Neuron (in vitro differentiated cells): ENCODE data around the gene BZW2.

Source experiments
- H2AFZ ChIP-seq: one replicate; pipeline ENCODE4 v1.6.1; 2013; ENCODE audit warnings: low read depth, mild to moderate bottlenecking, inconsistent platforms, low read length, moderate library complexity
- H3K27me3 ChIP-seq: one replicate; pipeline ENCODE4 v1.6.1; 2013; ENCODE audit warnings: low read length; ENCODE audit not compliant: insufficient read depth
- H3K36me3 ChIP-seq: one replicate; pipeline ENCODE4 v1.6.1; 2013; ENCODE audit warnings: low read length; ENCODE audit not compliant: insufficient read depth
- H3K4me1 ChIP-seq: one replicate; pipeline ENCODE4 v1.6.1; 2013; ENCODE audit warnings: low read length; ENCODE audit not compliant: insufficient read depth
- H3K4me3 ChIP-seq: 2 replicates; pipeline ENCODE4 v1.5.1; 2013; ENCODE audit warnings: mild to moderate bottlenecking, low read length, moderate library complexity
- H3K9me3 ChIP-seq: one replicate; pipeline ENCODE4 v1.6.1; 2013; ENCODE audit warnings: low read length

BZW2 gene

DNA sequence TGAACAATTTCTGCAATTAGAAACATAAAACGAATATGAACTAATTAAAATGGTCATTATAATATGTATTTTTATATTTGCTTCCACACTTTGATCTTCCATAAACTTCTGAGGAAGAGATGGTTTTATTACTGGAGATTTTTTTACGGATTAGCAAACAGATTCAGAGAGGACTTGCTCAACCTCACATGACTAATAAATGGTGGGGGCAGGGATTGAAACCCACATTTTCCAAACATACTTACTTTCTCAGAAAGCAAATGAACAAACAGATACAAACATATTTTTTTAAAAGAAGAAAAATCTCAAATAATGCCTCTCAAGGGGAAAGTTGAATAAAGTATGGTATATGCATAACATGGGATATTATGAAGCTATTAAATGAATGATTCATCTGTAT is 18.7 kb upstream of the BZW2 start:
- H3K4me3 ChIP-seq = no peak overlapping the region
- H2AFZ ChIP-seq = no peak overlapping the region
- peaks cover 25% of the 10 kb centered on the region for H3K36me3 ChIP-seq
- no peaks in the 10 kb centered on the region for H3K4me1 ChIP-seq
- no peaks in the 10 kb centered on the region for H3K9me3 ChIP-seq
- no peaks in the 10 kb centered on the region for H3K27me3 ChIP-seq

DNA sequence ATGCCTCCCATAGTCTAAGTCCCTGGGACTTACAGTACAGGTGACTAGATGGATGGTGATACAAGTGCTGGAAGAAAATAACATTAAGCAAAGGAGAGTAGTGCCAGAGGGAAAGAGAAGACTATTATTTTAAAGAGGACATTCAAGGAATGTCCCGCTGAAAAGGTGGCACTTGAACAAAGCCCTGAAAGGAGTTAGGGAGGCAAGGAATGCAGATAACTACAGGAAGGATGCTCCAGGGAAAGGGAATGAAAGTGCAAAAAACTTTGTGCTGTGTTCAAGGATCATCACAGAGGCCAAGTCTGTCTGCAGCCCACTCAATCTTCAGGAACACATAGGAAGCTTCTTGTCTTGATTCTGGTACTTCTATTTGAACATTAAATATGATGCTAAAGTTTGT is 15.3 kb upstream of the BZW2 start:
- H3K27me3 ChIP-seq = no peaks in the 10 kb centered on the region
- H3K4me1 ChIP-seq = no peaks in the 10 kb centered on the region

DNA sequence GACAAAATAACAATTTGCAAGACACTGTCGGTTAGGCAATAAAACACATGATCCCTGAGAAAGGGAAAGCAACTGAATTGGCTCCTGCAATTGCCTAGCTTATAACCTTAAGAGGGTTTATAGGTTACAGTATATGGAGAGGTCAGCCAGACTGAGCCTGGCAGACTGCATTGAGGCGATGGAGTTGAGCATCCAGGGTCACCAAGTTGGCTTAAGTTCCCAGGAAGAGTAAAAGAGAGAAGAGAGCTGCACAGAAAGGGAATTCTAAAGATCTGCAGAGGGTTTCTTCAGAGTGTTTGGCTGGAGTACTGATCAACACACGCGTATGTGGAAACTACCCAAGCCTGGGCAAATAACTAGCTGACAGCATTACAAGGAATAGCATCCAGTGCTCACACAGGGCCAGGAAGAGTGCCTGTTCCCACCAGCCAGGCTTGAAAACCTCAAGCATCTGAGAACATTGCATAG is 11.7 kb upstream of the BZW2 start:
- no peaks in the 10 kb centered on the region for H3K9me3 ChIP-seq
- no peaks in the 10 kb centered on the region for H3K27me3 ChIP-seq
- peaks cover 24% of the 10 kb centered on the region for H3K36me3 ChIP-seq
- H3K4me3 ChIP-seq = no peak overlapping the region
- no peak overlapping the region for H2AFZ ChIP-seq
- no peaks in the 10 kb centered on the region for H3K4me1 ChIP-seq

More for the DNA sequence above, 15.3 kb upstream of the BZW2 start:
- Histone ChIP-seq H2AFZ (no peak overlapping the region), H3K36me3 (peaks cover 24% of the 10 kb centered on the region), H3K4me3 (no peak overlapping the region), H3K9me3 (no peaks in the 10 kb centered on the region)

DNA sequence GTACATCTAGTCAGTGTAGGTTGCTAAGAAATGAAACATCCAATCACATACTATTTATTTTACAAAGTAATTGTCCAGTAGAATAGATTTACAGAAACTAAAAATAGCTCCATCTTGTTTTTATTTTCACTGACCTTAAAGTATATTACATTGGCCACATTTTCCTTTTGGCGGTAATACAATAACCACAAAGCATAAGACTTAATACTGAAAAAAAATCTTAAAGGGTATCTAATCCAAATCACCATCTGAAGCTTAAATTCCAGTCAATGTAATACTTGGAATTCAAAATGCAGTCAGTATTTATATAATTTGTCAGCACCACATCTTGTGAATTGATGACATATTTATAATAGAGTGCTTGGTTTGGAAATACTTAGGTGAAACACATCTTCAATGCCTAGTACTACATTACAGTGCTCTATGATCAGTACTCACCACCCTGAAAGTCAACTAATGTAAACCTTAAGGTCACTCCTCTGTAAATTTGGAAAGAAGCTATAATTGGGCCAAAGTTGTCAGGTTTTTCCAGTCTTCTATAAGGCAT is 9.4 kb upstream of the BZW2 start:
- Histone ChIP-seq H2AFZ (no peak overlapping the region), H3K4me3 (no peak overlapping the region), H3K4me1 (no peaks in the 10 kb centered on the region), H3K27me3 (no peaks in the 10 kb centered on the region), H3K9me3 (no peaks in the 10 kb centered on the region), H3K36me3 (peaks cover 24% of the 10 kb centered on the region)

DNA sequence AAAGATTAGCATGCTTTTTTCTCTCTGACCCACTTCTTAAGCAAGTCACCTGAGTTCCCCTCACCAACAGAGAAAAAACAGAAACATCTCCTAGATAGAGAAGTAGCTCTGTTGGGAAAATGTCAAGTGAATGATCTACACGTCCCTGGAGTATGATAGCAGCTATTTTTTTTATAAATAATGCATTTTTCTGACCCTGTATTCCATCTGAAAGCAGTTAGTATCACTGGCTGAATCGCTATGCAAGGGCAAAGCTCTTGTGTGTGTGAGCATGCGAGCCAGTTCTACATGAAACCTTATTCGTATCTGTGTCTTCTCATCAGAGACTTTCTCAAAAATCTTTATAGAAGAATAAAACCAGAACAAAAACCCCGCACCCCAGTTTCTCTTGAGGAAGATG is 8.6 kb upstream of the BZW2 start:
- H3K9me3 ChIP-seq = no peaks in the 10 kb centered on the region
- no peak overlapping the region for H2AFZ ChIP-seq
- H3K27me3 ChIP-seq = no peaks in the 10 kb centered on the region
- H3K4me1 ChIP-seq = no peaks in the 10 kb centered on the region
- H3K36me3 ChIP-seq = peaks cover 22% of the 10 kb centered on the region
- no peak overlapping the region for H3K4me3 ChIP-seq

DNA sequence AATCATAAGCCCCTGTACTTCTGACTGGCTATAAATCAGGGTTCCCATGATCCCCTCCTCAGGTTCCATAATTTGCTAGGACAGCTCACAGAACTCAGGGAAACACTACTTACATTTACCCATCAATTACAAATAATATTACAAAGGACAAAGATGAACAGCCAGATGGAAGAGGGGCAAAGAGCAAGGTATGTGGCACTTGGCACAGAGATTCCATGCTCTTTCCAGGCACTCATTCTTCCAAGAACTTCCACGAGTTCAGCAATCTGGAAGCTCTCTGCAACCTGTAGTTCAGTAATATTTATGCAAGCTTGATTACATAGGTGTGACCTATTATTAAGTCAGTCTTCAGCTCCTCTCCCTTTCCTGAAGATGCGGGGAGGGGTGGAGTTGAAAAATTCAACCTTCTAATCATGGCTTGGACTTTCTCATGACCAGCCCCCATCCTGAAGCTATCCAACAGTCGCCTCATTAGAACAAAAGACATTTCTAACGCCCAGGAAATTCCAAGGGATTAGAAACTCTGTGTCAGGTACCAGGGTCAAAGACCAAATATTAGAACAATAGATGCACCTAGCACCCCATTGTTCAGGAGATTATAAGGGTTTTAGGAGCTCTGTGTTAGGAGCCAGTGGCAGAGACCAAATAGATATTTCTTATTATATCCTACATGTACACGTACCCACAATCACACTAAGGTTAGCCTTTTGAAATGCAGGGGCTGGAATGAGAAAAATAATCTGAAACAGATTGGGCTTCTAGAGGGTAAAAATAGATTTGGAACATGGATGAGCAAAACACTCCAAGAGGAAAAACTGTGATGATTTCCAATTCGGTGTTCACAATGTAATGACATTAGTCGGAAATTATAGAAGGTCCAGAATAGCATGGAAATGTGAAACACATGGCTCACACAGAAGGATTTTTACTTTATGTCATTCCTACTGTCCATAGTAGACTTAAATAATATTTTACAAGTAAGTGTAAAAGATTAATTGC is 7.4 kb upstream of the BZW2 start:
- Histone ChIP-seq H3K36me3 (peaks cover 17% of the 10 kb centered on the region), H3K27me3 (no peaks in the 10 kb centered on the region), H3K9me3 (no peaks in the 10 kb centered on the region), H2AFZ (no peak overlapping the region), H3K4me1 (no peaks in the 10 kb centered on the region), H3K4me3 (no peak overlapping the region)

DNA sequence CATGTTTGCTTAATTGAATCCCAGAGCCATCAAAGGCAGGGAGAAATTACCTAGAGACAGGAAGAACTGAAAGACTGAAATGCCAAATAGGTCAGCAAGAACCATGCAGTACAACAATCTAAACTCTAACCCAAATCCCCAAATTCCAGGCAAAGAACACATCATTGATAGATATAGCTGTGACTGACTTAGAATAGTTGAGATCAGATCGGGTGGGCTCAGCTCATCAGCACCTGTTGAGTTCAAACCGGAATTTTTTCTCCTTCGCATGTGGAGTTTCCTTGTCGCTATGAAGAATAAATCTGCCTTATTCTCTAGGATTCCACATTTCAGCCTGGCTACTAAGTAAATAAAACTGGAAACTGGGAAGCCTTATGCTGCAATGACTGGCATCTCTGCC is 1.8 kb upstream of the BZW2 start:
- Histone ChIP-seq H3K9me3 (no peaks in the 10 kb centered on the region), H3K36me3 (no peaks in the 10 kb centered on the region), H2AFZ (peak overlapping the region; percentile 65), H3K4me3 (peak overlapping the region; percentile 85), H3K27me3 (no peaks in the 10 kb centered on the region), H3K4me1 (peaks cover 34% of the 10 kb centered on the region)

DNA sequence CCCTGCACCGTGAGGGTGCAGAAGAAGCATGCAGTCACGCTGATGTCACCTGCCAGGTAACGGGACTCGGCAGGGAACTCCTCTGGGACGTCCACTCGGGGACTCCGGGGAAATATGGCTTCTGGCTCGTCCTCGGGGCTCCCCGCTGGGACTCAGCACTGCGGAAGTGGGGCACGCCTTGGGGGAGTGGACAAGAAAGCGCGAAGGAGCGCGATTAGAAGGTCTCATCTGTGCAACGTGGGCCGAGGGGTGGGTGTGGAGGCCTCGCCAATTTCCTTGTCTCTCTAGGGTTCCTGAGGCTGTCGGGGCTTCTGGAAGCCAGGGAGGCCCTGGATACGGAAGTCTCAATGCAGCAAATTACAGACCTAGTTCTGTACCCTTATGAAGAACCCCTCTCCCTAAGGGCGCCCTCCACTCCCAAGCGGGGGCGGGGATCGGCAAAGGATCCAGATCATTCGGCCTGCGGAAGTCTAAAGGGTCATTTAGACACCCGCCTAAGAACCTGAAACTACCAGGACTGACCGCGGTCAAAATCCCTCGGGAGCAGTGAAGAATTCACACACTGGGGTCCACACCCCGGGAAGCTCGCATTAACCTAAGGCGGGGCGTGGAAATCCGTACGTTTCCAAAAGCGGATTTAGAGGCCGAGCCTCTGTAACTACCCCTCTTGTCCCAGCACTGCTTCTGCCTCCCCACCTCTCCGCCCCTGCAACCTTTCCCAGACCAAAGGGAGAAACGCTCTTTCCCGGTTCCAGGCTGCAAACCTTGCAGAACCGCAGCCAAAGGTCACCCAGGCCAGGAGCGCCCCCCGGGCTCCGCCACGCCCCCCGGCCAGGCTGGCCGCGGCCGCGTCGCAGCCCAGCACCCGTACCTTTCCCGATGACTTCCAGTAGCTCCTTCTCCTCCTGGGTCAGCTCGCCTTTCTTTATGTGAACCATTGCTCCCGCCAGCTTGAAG is 1.1 kb upstream of the BZW2 start:
- H3K4me1 ChIP-seq = peaks cover 37% of the 10 kb centered on the region
- H3K36me3 ChIP-seq = no peaks in the 10 kb centered on the region
- H3K27me3 ChIP-seq = no peaks in the 10 kb centered on the region

DNA sequence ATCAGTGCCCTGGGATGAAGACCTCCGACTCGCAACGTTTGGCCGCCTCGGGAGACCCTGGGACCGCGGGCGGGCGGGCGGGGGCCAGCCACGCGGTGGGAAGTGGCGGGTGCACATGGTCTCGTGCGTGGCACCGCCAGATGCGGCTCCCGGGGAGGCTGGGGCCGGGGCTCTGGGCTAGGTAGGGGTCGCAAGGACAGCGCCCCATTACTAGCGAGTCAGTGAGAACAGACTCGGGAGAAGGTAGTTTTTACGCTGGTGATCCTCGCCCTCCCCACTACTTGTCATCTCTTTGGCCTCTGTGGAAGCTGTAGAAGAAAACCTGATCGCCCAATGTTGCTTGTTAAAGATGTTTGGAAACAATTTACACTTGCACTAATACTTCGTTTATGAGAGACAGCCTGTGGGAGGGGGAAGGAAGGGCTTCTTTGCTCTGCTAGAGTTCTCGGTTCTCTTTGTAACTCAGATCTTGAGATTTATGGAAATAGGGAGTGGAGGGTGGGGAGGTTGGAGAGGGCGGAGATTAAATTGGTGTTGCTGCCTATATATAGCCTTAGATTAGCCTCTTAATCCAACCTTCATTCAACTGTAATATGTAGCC is 591 bp downstream of the BZW2 start:
- Histone ChIP-seq H2AFZ (peak overlapping the region; percentile 65), H3K27me3 (no peaks in the 10 kb centered on the region), H3K9me3 (no peaks in the 10 kb centered on the region), H3K4me1 (peaks cover 37% of the 10 kb centered on the region), H3K36me3 (no peaks in the 10 kb centered on the region), H3K4me3 (peak overlapping the region; percentile 85)

More for the DNA sequence above, 1.1 kb upstream of the BZW2 start:
- peak overlapping the region; percentile 65 for H2AFZ ChIP-seq
- H3K4me3 ChIP-seq = peak overlapping the region; percentile 85
- H3K9me3 ChIP-seq = no peaks in the 10 kb centered on the region

DNA sequence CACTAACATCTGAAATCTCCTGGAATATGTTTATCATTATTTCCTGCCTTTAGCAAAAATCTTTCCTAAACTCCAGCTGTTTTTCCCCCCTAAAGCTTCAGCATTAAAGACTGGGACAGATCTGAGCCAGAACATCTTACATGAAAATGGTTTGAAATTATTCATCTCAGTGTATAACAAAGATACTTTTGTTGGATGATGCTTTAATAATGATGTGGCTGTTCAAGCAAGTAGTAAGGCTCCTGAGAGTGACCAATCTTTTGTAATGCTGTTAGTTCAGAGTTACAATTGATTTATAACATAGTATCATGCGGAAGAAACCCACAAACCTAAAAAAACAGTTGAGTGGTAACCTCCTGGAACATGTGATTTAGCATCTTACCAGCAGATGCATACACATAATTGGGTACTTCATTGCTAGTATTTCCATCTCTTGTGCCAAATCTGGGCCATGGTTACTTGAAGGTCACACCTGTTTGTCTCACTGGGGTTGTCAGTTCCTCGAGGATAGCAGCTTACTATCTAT is 1.5 kb downstream of the BZW2 start:
- H3K36me3 ChIP-seq = no peaks in the 10 kb centered on the region
- peak overlapping the region; percentile 85 for H3K4me3 ChIP-seq
- H3K27me3 ChIP-seq = no peaks in the 10 kb centered on the region
- H3K4me1 ChIP-seq = peaks cover 37% of the 10 kb centered on the region
- H3K9me3 ChIP-seq = no peaks in the 10 kb centered on the region
- no peak overlapping the region for H2AFZ ChIP-seq

DNA sequence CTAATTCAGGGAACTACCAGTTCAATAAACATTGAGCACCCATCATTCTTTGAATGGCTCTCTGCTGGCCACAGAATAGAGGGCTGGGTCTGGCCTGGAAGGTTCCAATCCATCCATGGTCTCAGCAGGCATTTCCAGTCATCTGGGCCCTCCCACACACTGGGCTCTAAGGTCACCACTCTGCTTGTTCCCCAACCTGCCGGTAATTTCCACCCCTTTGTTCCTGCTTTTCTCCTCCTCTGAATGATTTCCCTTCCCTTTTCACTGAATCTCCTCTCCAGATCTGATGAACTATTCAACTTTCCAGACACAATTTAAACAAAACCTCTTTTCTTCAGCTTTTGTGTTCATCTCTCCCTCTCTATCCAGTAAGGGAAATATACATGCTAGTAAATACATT is 2.6 kb downstream of the BZW2 start:
- Histone ChIP-seq H3K36me3 (no peaks in the 10 kb centered on the region), H2AFZ (no peak overlapping the region), H3K27me3 (no peaks in the 10 kb centered on the region), H3K4me1 (peaks cover 37% of the 10 kb centered on the region), H3K9me3 (no peaks in the 10 kb centered on the region), H3K4me3 (peak overlapping the region; percentile 19)

DNA sequence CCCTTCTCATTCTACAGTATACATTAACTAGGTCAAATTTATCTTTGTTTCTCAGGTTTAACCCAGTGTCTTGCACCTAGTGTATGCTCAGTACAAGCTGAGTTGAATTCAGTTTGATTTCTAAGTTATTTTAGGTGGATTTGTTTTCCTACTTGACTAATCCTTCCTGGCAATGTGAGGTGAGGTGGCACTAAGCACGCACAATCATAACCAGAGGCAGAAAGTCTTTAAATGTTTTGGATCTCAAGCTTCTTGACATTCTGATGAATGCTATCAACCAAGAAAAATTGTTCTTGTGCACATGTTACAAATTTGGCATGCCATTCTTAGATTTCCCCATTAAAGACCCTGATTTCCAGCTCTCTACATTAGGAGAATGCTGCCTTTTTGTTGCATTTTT is 3.2 kb downstream of the BZW2 start:
- Histone ChIP-seq H3K27me3 (no peaks in the 10 kb centered on the region), H2AFZ (no peak overlapping the region), H3K9me3 (no peaks in the 10 kb centered on the region), H3K4me3 (no peak overlapping the region), H3K36me3 (no peaks in the 10 kb centered on the region), H3K4me1 (peaks cover 32% of the 10 kb centered on the region)
